Thoracic aorta (tissue), 2 donors: ENCODE data around the gene NOS3. TPM values are rescaled to one million over a fixed set of nuclear protein-coding genes. Genes with fewer than 3 reads are reported as not detected.

Experiments
- ATAC-seq: fragments of 150-250 bp; one replicate; pipeline ENCODE4 v1.8.0; 2017; ENCODE audit warnings: low read depth; ENCODE audit not compliant: insufficient number of reproducible peaks, low FRiP score
- DNase-seq: peaks from one replicate; pipeline ENCODE4 v3.0.0-alpha.2; 2020; ENCODE audit warnings: low spot score
- H3K27ac ChIP-seq, 2 donors: fragments of 200-600 bp; sonication (generic); 1 replicate in 1 of 2; 2 replicates in 1 of 2; pipeline ENCODE4 v1.5.1; 2016; ENCODE audit warnings: mild to moderate bottlenecking in 2 of 2, moderate library complexity in 2 of 2
- H3K27me3 ChIP-seq: fragments of 200-600 bp; sonication (generic); replicated peaks from 2 replicates; pipeline ENCODE4 v1.6.0; 2016; ENCODE audit warnings: mild to moderate bottlenecking; ENCODE audit not compliant: insufficient read depth
- H3K36me3 ChIP-seq: fragments of 200-600 bp; sonication (generic); one replicate; pipeline ENCODE4 v1.5.1; 2016
- H3K4me1 ChIP-seq, 2 donors: fragments of 200-600 bp; sonication (generic); 1 replicate in 1 of 2; 2 replicates in 1 of 2; pipeline versions ENCODE4 v1.5.1 to v1.6.0; 2016; ENCODE audit warnings: low read depth in 2 of 2, mild to moderate bottlenecking in 1 of 2; ENCODE audit not compliant: control insufficient read depth in 1 of 2
- H3K4me3 ChIP-seq: fragments of 200-600 bp; sonication (generic); 2 replicates; pipeline ENCODE4 v1.5.1; 2016; ENCODE audit warnings: mild to moderate bottlenecking
- H3K9me3 ChIP-seq: fragments of 200-600 bp; sonication (generic); 2 replicates; pipeline ENCODE4 v1.5.1; 2016
- CTCF ChIP-seq: fragments of 200-600 bp; sonication (generic); IDR thresholded peaks from one replicate; pipeline ENCODE4 v1.5.1; 2019; ENCODE audit warnings: antibody characterized with exemption
- total RNA-seq, 2 donors: library from RNA; depleted of rRNA; stranded (reverse); fragments of >200 nt; gene quantifications; one replicate each; pipeline versions ENCODE4 v1.1.0 to v1.2.3, GENCODE V29; 2016

Gene NOS3
- total RNA-seq, 2 donors from 2014 or later, result 8.4 to 18.6 TPM

DNA sequence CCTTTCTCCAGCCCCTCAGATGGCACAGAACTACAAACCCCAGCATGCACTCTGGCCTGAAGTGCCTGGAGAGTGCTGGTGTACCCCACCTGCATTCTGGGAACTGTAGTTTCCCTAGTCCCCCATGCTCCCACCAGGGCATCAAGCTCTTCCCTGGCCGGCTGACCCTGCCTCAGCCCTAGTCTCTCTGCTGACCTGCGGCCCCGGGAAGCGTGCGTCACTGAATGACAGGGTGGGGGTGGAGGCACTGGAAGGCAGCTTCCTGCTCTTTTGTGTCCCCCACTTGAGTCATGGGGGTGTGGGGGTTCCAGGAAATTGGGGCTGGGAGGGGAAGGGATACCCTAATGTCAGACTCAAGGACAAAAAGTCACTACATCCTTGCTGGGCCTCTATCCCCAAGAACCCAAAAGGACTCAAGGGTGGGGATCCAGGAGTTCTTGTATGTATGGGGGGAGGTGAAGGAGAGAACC, 2.1 kb downstream of the NOS3 start:
- peaks cover 4% of the 10 kb centered on the region for H3K9me3 ChIP-seq
- H3K27me3 ChIP-seq, result no peaks in the 10 kb centered on the region
- TF ChIP-seq CTCF, result no peak
- no peaks in the 10 kb centered on the region for H3K4me1 ChIP-seq
- no peak overlapping the region for H3K27ac ChIP-seq
- ATAC-seq, result no peak
- DNase-seq, result no peak
- no peak overlapping the region for H3K4me3 ChIP-seq
- H3K36me3 ChIP-seq, result no peaks in the 10 kb centered on the region

- no peak for TF ChIP-seq CTCF
- Histone ChIP-seq H3K9me3 (peaks cover 4% of the 10 kb centered on the region), H3K4me3 (peak overlapping the region; percentile 7), H3K4me1 (no peaks in the 10 kb centered on the region), H3K36me3 (no peaks in the 10 kb centered on the region), H3K27me3 (no peaks in the 10 kb centered on the region), H3K27ac (no peak overlapping the region)
- no peak for ATAC-seq
- no peak for DNase-seq
Measured at GRCh38 chr7:150993511-150993910, 2.7 kb downstream of the NOS3 start.

DNA sequence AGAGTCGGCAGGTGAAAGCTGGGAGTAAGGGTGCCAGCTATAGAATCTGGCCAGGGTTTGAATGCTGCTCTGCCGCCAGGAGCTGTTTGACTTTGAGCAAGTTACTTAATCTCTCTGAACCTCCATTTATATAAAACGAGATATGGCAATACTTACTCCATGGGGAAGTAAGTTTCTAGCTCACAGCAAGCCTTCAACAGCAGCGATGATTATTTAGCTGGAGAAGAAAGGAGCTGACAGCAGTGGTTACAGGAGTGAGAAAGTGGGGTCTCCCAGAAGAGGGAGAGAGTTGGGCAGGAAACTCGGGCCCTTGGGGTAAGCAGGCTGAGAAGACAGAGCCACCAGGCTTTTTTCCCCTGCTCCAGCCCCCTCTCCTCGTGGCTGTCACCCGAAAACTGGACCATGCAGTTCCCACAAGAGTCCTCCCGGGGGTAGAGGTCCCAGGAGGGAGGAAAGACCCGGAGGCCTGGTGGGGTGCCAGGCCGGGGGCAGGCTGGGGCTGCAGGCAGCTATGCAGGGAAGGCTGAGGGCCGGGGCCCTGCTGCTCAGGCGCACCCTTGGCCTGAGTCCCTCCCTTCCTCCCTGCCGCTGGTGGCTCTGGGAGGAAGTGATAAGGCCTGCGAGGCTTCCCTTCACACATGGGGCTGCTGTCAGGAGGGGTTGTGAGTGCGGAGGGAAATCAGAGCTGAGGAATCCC, 3.5 kb downstream of the NOS3 start:
- H3K4me1 ChIP-seq, result no peaks in the 10 kb centered on the region
- TF ChIP-seq CTCF, result no peak
- no peak for DNase-seq
- H3K9me3 ChIP-seq, result peaks cover 4% of the 10 kb centered on the region
- ATAC-seq, result no peak
- H3K27ac ChIP-seq, result no peak overlapping the region
- no peaks in the 10 kb centered on the region for H3K27me3 ChIP-seq
- H3K4me3 ChIP-seq, result peak overlapping the region; percentile 7
- H3K36me3 ChIP-seq, result no peaks in the 10 kb centered on the region

- no peaks in the 10 kb centered on the region for H3K27me3 ChIP-seq
- no peaks in the 10 kb centered on the region for H3K36me3 ChIP-seq
- no peak for ATAC-seq
- H3K4me3 ChIP-seq, result peak overlapping the region; percentile 7
- no peak for DNase-seq
- H3K4me1 ChIP-seq, result no peaks in the 10 kb centered on the region
- no peak overlapping the region for H3K27ac ChIP-seq
- H3K9me3 ChIP-seq, result peaks cover 4% of the 10 kb centered on the region
- TF ChIP-seq CTCF, result no peak
Measured at GRCh38 chr7:150994838-150995510, 4.2 kb downstream of the NOS3 start.

GRCh38 chr7:150996376-150997074, 5.7 kb downstream of the NOS3 start:
- Histone ChIP-seq H3K9me3 (no peaks in the 10 kb centered on the region), H3K27ac (no peak overlapping the region), H3K27me3 (no peaks in the 10 kb centered on the region), H3K4me3 (no peak overlapping the region), H3K4me1 (no peaks in the 10 kb centered on the region), H3K36me3 (no peaks in the 10 kb centered on the region)
- ATAC-seq (no peak), DNase-seq (no peak)
- no peak for TF ChIP-seq CTCF
